ENCODE data around the gene CFAP43. TPM values are rescaled to one million over a fixed set of nuclear protein-coding genes. Genes with fewer than 3 reads are reported as not detected.

CFAP43 gene
- total and polyA plus RNA-seq, 2 experiments from 2014 or later: 0.57 to 0.83 TPM

GRCh38 chr10:104201636-104202035 is 30.5 kb downstream of the CFAP43 start:
- WGBS (ENCODE audit: low lambda C conversion rate, missing lambda C conversion rate): 91% methylated on average over 1 of the region's 1 CpG
- Histone ChIP-seq H3K4me3 (no peak overlapping the region), H3K4me1 (ENCODE audit: insufficient read depth) (no peaks in the 10 kb centered on the region), H4K20me1 (ENCODE audit: insufficient read depth, poor library complexity, severe bottlenecking) (no peaks in the 10 kb centered on the region), H3K27ac (no peak overlapping the region), H3K79me2 (no peaks in the 10 kb centered on the region), H3K9me3 (ENCODE audit: low read depth) (no peaks in the 10 kb centered on the region), H3K9me2 (replicated peaks; ENCODE audit: insufficient read depth) (no peaks in the 10 kb centered on the region), H2AFZ (no peak overlapping the region), H3K4me2 (no peak overlapping the region), H3K27me3 (no peaks in the 10 kb centered on the region), H3K36me3 (replicated peaks; ENCODE audit: insufficient read depth, low read depth) (no peaks in the 10 kb centered on the region)
- no peak for DNase-seq (ENCODE audit: low spot score)
- TF ChIP-seq EZH2 (IDR thresholded peaks at IDR 0.05; ENCODE audit: borderline replicate concordance) (no peak), CTCF (IDR thresholded peaks at IDR 0.05; ENCODE audit: poor library complexity) (no peak), EZH2phosphoT487 (IDR thresholded peaks at IDR 0.05; ENCODE audit: low read depth, severe bottlenecking, unreplicated experiment) (no peak)

- Histone ChIP-seq H3K9me3 (ENCODE audit: low read depth) (no peaks in the 10 kb centered on the region), H4K20me1 (ENCODE audit: insufficient read depth, poor library complexity, severe bottlenecking) (no peaks in the 10 kb centered on the region), H3K4me3 (no peak overlapping the region), H3K36me3 (replicated peaks; ENCODE audit: insufficient read depth, low read depth) (no peaks in the 10 kb centered on the region), H3K9me2 (replicated peaks; ENCODE audit: insufficient read depth) (no peaks in the 10 kb centered on the region), H3K27ac (peak overlapping the region; percentile 60), H3K4me1 (ENCODE audit: insufficient read depth) (no peaks in the 10 kb centered on the region), H2AFZ (no peak overlapping the region), H3K79me2 (no peaks in the 10 kb centered on the region), H3K4me2 (no peak overlapping the region), H3K27me3 (no peaks in the 10 kb centered on the region)
- no peak for TF ChIP-seq CTCF (IDR thresholded peaks at IDR 0.05; ENCODE audit: poor library complexity)
- TF ChIP-seq EZH2phosphoT487 (IDR thresholded peaks at IDR 0.05; ENCODE audit: low read depth, severe bottlenecking, unreplicated experiment): no peak
- no peak for TF ChIP-seq EZH2 (IDR thresholded peaks at IDR 0.05; ENCODE audit: borderline replicate concordance)
- whole genome bisulfite sequencing (ENCODE audit: low lambda C conversion rate, missing lambda C conversion rate): 57% methylated on average over 2 of the region's 2 CpGs
- peak; percentile 15 for DNase-seq (ENCODE audit: low spot score)
These were observed 32.6 kb downstream of the CFAP43 start for GRCh38 chr10:104199567-104199966.

- Histone ChIP-seq H3K4me1 (ENCODE audit: insufficient read depth) (no peaks in the 10 kb centered on the region), H2AFZ (no peak overlapping the region), H3K79me2 (no peaks in the 10 kb centered on the region), H3K9me2 (replicated peaks; ENCODE audit: insufficient read depth) (no peaks in the 10 kb centered on the region), H3K4me2 (no peak overlapping the region), H3K36me3 (replicated peaks; ENCODE audit: insufficient read depth, low read depth) (no peaks in the 10 kb centered on the region), H3K27me3 (no peaks in the 10 kb centered on the region), H3K4me3 (no peak overlapping the region), H3K9me3 (ENCODE audit: low read depth) (no peaks in the 10 kb centered on the region), H4K20me1 (ENCODE audit: insufficient read depth, poor library complexity, severe bottlenecking) (no peaks in the 10 kb centered on the region), H3K27ac (no peak overlapping the region)
- peak; percentile 24 for DNase-seq (ENCODE audit: low spot score)
- WGBS (ENCODE audit: low lambda C conversion rate, missing lambda C conversion rate): 49% methylated on average over 2 of the region's 2 CpGs
- TF ChIP-seq CTCF (IDR thresholded peaks at IDR 0.05; ENCODE audit: poor library complexity): no peak
- no peak for TF ChIP-seq EZH2phosphoT487 (IDR thresholded peaks at IDR 0.05; ENCODE audit: low read depth, severe bottlenecking, unreplicated experiment)
- no peak for TF ChIP-seq EZH2 (IDR thresholded peaks at IDR 0.05; ENCODE audit: borderline replicate concordance)
These were observed 34.8 kb downstream of the CFAP43 start for GRCh38 chr10:104197364-104197763.

GRCh38 chr10:104195706-104196105 is 36.5 kb downstream of the CFAP43 start:
- H4K20me1 ChIP-seq (ENCODE audit: insufficient read depth, poor library complexity, severe bottlenecking): no peaks in the 10 kb centered on the region
- DNase-seq (ENCODE audit: low spot score): no peak
- 83% methylated on average over 2 of the region's 2 CpGs for WGBS (ENCODE audit: low lambda C conversion rate, missing lambda C conversion rate)

More at GRCh38 chr10:104195706-104196105, 36.5 kb downstream of the CFAP43 start:
- Histone ChIP-seq H3K36me3 (replicated peaks; ENCODE audit: insufficient read depth, low read depth) (no peaks in the 10 kb centered on the region), H3K4me2 (no peak overlapping the region), H2AFZ (no peak overlapping the region), H3K9me2 (replicated peaks; ENCODE audit: insufficient read depth) (no peaks in the 10 kb centered on the region), H3K27ac (no peak overlapping the region), H3K4me3 (no peak overlapping the region), H3K27me3 (no peaks in the 10 kb centered on the region), H3K4me1 (ENCODE audit: insufficient read depth) (no peaks in the 10 kb centered on the region), H3K79me2 (no peaks in the 10 kb centered on the region), H3K9me3 (ENCODE audit: low read depth) (no peaks in the 10 kb centered on the region)
- TF ChIP-seq EZH2 (IDR thresholded peaks at IDR 0.05; ENCODE audit: borderline replicate concordance) (no peak), CTCF (IDR thresholded peaks at IDR 0.05; ENCODE audit: poor library complexity) (no peak), EZH2phosphoT487 (IDR thresholded peaks at IDR 0.05; ENCODE audit: low read depth, severe bottlenecking, unreplicated experiment) (no peak)

Measured in hepatocyte (in vitro differentiated cells).